ENCODE measurements around the gene VPS13D.

DNA sequence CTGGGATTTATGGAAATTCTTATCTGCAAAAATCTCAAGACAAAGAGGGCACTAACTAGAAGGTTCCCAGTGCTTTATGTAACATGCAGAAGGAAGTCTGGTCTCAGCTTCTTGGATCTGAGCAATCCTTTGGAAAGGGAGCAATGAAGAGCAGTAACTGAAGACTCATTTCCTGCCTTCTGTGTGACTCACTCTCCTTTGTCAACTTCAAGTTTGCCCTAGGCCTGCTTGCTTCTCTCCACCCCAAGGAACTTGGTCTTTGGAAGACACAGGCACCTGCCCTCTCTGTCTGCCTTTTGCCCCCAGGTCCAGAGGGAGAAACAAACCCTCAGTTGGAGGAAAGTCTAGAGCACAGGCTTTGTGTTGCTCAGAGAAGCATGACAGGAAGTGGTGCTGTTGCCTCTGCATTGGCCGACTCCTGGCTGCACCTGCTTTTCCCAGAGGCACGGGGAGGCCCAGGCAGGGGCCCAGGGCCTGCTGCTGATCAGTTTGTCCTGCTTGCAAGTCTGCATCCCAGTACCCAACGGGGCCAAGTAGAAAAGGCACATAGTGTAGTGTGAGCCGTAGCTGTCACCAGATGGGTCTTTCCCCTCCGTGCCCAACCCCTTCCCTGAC, 251.0 kb downstream of the VPS13D start:
- TF ChIP-seq, protein P1, sequence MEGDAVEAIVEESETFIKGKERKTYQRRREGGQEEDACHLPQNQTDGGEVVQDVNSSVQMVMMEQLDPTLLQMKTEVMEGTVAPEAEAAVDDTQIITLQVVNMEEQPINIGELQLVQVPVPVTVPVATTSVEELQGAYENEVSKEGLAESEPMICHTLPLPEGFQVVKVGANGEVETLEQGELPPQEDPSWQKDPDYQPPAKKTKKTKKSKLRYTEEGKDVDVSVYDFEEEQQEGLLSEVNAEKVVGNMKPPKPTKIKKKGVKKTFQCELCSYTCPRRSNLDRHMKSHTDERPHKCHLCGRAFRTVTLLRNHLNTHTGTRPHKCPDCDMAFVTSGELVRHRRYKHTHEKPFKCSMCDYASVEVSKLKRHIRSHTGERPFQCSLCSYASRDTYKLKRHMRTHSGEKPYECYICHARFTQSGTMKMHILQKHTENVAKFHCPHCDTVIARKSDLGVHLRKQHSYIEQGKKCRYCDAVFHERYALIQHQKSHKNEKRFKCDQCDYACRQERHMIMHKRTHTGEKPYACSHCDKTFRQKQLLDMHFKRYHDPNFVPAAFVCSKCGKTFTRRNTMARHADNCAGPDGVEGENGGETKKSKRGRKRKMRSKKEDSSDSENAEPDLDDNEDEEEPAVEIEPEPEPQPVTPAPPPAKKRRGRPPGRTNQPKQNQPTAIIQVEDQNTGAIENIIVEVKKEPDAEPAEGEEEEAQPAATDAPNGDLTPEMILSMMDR (IDR thresholded peaks at IDR 0.05; ENCODE audit: extremely low read depth in 1 of 2, insufficient read depth in 1 of 2, low read depth in 1 of 2, low read length in 2 of 2), result no peak
- TF ChIP-seq POLR2AphosphoS5 (IDR thresholded peaks at IDR 0.05; ENCODE audit: insufficient read depth, low read depth, low read length), result peak; percentile 76

Measured in endothelial cell of umbilical vein (primary cell).